ENCODE data around the gene FZR1.
"Not testable (repeated sequence)": the region's sequence is repeated elsewhere in the genome, so short reads cannot be mapped to it uniquely, and the experiment has no call there.

FZR1 gene

DNA sequence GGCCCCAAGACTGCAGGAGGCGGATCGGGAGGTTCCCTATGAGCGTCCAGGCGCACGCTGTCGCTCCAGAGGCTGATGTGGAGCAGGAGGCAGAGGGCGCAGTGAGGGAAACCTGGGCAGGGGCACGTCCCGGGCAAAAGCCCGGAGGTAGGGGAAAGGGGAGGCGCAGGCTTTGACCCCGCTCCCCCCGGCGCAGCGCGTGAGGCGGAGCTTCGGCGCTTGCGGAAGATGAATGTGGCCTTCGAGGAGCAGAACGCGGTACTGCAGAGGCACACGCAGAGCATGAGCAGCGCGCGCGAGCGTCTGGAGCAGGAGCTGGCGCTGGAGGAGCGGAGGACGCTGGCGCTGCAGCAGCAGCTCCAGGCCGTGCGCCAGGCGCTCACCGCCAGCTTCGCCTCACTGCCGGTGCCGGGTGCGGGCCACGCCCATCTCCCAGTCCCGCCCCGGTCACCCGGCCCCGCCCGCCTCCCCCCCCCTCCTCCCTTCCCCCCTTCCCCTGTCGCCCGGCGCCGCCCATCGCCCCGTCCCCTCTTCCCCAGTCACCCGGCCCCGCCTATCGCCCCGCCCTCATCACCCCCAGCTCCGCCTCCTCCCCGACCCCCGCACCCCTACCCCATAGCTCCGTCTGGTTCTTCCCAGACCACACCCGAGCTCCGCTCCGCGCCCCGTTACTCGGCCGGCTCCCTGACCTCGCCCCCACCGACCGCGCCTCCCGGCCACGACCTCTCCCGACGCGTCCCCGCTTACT, 70.8 kb downstream of the FZR1 start:
- no peak for DNase-seq

DNA sequence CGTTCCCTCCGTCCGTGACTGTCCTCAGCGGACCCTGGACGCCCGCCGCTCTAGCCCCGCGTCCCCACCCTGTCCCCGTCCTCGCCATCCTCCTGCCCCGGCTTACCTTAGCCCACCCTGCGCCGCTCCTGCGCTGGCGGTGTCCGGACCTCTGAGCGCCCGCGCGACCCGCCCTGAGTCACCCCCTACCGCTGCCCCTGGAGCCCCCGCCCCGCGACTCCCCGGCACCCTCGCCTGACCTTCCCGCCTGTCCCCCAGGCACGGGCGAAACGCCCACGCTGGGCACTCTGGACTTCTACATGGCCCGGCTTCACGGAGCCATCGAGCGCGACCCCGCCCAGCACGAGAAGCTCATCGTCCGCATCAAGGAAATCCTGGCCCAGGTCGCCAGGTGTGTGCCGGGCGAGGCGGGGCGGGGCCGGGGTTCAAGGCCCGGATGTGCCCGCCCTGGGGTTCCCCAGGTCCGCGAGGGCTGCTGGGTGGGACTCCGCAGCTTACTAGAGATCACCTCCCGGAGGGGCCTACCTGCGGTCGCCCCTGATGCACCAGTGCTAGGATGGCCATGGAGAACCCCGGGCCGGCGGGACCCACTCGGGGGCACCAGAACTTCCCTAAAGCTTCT, 71.7 kb downstream of the FZR1 start:
- DNase-seq: no peak

DNA sequence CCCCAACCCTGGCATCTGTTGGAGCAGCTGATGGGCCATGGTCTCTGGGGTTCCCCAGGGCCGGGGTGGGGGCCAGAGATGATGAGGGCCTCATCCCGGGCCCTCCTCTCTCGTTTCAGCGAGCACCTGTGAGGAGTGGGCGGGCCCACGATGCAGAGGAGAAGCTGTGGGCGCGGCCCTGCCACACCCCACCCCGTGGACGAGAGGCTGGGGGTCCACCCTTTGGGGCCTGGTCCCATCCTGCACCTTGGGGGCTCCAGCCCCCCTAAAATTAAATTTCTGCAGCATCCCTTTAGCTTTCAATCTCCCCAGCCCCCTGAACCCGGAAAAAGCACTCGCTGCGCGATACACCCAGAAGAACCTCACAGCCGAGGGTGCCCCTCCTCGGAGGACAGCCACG, 72.3 kb downstream of the FZR1 start:
- DNase-seq: no peak

DNA sequence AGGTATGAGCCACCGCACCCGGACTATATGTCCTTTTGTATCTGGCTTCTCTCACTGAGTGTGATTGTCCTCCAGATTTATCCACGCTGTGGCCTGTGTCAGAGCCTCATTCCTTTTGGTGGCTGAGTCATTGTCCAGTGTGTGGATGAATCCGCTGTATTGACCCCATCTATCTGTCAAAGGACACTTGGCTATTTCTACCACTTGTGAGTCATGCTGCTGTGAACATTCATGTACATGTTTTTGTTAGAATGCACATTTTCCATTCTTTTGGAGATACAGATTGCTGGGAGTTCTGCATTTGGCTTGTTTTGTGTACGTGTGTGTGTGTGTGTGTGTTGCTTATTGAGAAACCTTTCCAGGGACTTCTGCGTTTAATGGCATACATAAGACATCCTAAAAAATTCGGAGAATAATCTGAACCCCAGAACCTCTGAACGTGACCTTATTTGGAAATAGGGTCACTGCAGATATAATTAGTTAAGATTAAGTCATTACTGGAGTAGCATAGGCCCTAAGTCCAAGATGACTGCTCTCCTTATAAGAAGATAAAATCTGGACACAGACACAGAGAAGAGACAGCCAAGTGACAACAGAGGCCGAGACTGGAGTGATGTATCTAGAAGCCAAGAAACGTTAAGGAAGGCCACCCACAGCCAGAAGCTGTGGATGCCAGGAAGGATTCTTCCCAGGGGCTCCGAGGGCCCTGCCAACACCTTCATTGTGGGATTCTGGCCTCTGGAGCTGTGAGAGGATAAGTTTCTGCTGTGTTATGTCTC, 74.2 kb downstream of the FZR1 start:
- no peak for DNase-seq

DNA sequence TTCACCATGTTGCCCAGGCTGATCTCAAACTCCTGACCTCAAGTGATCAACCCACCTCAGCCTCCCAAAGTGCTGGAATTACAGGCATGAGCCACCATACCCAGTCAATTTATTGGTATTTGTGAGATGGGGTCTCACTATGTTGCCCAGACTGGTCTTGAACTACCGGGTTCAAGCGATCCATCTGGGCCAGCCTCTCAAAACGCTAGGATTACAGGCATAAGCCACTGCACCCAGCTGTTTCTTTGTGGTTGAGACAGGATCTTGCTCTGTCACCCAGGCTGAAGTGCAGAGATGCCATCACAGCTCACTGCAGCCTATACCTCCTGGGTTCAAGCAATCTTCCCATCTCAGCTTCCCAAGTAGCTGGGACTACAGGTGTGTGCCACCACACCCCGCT, 75.7 kb downstream of the FZR1 start:
- not testable (repeated sequence) for DNase-seq

DNA sequence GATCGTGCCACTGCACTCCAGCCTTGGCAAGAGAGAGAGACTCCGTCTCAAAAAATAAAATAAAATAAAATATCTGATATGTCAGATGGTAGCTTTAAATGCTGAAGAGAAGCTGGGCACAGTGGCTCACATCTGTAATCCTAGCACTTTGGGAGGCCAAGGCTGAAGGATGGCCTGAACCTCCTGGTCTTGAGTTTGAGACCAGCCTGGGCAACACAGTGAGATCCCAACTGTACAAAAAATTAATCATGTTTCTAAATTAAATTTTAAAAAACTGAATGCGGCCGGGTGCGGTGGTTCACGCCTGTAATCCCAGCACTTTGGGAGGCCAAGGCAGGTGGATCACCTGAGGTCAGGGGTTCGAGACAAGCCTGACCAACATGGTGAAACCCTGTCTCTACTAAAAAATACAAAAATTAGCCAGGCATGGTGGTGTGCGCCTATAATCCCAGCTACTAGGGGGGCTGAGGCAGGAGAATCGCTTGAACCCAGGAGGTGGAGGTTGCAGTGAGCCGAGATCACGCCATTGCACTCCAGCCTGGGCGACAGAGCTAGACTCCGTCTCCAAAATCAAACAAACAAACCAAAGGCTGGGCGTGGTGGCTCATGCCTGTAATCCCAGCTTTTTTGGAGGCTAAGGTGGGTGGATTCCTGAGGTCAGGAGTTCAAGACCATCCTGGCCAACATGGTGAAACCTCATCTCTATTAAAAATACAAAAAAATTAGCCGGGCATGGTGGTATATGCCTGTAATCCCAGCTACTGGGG, 78.1 kb downstream of the FZR1 start:
- not testable (repeated sequence) for DNase-seq

DNA sequence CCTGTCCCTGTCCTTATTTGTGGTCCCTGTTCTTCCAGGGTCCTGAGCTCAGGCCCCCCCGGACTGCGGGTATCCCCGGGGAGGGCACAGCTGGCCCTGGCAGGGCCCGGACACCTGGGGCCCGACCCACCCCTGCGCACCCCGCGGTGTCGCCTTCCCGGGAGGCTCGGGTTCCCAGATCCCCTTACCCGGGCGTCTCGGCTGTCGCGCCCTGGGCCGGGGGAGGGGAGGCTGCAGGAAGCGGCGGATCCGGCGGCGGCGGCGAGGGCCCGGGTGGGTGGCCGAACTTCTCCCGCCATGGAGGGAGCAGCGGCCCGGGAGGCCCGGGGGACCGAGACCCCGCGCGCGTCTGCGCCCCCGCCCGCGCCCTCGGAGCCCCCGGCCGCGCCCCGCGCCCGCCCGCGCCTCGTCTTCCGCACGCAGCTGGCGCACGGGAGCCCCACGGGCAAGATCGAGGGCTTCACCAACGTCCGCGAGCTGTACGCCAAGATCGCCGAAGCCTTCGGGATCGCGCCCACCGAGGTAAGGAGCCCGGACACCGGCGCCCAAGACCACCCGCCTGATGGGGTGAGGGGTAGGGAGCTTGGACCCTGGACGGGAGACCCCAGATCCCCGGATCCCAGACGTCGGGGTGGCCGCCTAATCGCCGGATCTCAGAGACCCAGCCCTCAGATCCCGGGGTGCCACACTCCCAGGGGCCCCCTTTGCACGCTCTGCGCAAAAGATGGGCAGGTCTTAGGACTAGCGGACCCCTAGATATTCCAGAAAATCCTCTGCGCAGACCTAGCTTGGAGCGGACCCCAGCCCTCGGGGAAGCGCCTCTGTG, 79.4 kb downstream of the FZR1 start, which contains the start of gene GIPC3:
GIPC3 (plus strand) TSS at position 178 of the 826 bp plus-strand sequence; CDS start at position 298, 120 bp downstream.
- DNase-seq: peak; percentile 23

DNA sequence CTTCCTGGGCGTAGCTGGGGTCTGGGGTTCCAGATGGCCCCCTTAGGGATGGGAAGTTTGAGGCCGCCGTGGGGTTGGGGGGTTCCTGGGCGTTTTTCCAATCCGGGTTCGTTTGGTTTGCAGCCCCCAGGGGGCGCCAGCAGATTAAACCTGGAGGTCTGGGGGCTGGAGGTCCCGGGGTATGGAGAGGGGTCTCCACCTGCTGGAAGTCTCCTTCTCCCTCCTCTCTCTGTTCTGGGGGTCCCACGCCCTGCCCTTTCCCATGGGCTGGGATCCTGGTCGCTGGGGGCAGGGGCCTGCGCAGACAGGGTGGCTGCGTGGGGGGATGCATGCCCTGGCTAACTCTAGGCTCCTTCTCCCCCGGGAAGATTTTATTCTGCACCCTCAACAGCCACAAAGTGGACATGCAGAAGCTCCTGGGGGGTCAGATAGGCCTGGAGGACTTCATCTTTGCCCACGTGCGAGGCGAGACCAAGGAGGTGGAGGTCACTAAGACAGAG, 80.1 kb downstream of the FZR1 start:
- peak; percentile 58 for DNase-seq

DNA sequence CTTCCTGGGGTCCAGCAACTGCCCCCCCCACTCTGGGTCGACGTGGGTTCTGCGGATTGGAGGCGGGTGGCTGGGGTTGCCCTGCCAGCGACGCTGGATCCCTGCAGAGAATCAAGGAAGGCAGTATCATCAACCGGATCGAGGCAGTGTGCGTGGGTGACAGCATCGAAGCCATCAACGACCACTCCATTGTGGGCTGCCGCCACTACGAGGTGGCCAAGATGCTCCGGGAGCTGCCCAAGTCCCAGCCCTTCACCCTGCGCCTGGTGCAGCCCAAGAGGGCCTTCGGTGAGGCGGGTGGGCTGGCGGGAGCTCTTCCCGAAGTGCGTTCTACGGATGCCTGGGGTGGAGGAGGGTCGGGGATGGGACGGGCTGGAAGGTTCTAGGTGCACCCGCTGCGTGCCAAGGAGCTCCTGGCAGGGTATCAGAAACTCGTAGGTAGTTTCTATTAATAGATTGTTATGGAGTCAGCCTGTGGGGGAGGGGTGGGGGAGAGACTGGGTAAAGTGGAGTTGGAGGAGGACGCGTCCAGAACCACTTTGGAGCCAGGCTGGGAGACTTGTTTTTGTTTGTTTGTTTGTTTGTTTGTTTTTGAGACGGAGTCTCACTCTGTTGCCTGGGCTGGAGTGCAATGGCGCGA, 80.7 kb downstream of the FZR1 start:
- no peak for DNase-seq

All from activated naive CD4-positive, alpha-beta T cell treated with anti-CD3 and anti-CD28 coated beads, Interleukin-2, amount 50 U/mL, for 16 hours (primary cell).